GM19035 (cell line): ENCODE results near the gene TYW3.
"Not testable (repeated sequence)": the region's sequence is repeated elsewhere in the genome, so short reads cannot be mapped to it uniquely, and the experiment has no call there.

Source experiments
- ATAC-seq: cut with Tn5 transposase; IDR thresholded peaks from one replicate; pipeline ENCODE4 v1.9.1; 2021; ENCODE audit not compliant: unreplicated experiment

TYW3 gene

DNA sequence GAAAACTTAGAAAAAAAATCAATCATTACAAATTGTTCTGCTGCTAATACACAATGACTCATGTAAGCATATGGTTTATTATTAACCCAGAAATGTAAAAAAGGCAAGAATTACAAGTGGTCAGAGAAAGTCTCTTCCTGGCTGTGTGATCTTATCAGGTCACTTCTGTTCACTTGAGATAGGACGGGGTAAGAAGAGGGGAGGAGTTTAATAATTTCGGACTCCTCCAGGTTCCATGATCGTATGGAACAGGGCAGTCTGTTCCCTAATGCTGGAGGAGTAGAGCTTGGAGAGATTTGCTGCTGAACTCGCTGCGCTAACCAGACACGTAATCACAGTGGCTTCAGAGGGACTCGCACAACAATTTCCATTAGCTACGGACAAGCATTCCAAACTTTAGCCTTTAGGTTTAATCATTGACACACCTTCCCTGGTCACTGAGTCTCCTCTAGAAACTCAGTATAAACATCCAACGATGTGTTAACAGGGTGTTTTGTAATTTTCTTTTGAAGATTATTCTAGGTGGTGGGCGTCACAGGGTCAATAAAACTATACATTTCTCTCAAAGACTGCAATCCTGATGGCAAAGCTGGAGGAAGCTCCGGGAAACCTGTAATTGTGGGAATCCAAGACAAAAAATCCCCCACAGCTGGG is 1.4 kb upstream of the TYW3 start:
- ATAC-seq: no peak

- ATAC-seq: peak; percentile 15
Measured at GRCh38 chr1:74732071-74732946, 643 bp upstream of the TYW3 start.

DNA sequence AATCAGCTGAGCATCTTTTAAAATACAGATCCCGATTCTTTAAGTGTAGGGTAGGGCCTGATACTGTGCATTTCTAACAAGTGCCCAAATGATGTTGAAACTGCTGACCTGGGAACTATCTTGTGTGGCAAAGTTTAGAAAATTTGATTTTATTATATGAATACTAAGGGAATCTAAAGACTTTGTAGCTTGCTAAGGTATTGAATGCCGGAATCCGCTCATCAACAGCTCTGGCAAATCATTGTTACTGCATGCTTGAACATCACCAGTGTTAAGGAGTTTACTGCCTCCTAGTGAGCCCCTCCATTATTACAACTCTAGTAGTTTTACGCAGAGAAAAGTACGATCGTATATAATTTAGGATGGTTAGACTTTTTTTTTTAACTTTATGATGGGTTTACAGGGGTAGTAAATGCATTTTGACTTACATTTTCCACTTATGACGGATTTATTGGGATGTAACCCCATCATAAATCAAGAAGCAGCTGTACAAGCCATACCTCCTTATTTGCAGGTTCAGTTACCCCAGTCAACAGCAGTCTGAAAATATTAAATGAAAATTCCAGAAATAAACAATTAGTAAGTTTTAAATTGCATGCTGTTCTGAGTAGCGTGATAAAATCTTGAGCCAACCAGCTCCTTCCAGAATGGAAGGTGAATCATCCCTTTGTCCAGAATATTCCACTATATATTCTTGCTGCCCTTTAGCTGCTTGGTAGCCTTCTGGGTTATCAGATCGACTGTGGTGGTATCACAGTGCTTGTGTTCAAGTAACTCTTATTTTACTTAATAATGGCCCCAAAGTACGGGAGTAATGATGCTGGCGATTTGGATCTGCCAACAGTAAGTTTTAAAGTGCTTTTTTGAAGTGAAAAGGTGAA is 892 bp downstream of the TYW3 start:
- ATAC-seq: peak; percentile 58

DNA sequence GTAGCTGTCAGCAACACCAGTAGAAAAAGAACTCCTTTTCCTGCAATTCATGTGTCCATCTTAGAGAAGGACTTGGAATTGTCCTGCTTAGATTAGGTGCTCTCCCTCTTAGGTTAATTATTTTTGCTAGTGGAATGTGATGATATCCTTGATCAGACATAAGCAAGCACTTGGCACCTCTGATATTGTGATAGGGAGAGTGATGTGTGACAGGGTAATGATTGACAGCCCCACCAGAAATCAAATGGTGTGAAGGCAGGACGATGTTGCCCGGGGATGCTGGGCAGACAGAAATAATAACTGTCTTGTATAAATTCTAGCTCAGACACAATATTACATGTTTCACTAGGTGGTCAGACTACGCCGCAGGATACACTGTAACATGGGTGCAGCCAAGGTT is 4.4 kb downstream of the TYW3 start:
- no peak for ATAC-seq

DNA sequence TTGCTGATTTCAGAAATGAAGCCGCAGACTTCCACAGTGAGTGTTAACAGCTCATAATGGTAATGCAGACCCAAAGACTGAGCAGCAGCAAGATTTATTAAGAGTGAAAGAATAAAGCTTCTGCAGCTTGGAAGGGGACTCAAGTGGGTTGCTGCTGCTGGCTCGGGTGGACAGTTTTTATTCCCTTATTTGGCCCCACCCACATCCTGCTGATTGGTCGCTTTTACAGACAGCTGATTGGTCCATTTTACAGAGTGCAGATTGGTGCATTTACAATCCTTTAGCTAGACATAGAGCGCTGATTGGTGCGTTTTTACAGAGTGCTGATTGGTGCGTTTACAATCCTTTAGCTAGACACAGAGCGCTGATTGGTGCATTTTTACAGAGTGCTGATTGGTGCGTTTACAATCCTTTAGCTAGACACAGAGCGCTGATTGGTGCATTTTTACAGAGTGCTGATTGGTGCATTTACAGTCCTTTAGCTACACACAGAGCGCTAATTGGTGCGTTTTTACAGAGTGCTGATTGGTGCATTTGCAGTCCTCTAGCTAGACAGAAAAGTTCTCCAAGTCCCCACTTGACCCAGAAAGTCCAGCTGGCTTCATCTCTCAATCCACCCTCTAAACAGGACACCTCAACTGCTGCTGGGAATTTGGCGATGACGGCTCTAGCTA is 7.5 kb downstream of the TYW3 start:
- ATAC-seq: not testable (repeated sequence)

- not testable (repeated sequence) for ATAC-seq
Measured at GRCh38 chr1:74745247-74745646, 12.3 kb downstream of the TYW3 start.

DNA sequence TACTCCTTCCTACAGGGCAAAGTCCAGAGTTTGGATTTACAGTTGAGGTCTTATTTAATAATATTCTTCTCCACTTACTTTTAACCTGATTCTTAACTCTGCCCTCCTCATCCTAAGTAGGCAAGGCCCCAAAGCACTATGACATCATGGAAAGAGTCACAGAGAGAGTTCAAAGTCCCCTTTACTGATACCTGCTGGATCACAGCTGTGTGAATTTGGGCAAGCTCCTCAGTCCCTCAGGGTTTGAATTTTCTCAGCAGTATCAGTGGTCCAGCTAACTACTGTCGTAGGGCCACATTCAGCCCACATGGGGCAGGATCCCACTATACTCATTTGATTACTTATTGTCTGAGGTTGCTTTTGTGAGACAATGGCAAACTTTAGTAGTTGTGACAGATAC is 16.0 kb downstream of the TYW3 start:
- peak; percentile 47 for ATAC-seq

GRCh38 chr1:74753104-74753503 is 20.2 kb downstream of the TYW3 start:
- no peak for ATAC-seq

DNA sequence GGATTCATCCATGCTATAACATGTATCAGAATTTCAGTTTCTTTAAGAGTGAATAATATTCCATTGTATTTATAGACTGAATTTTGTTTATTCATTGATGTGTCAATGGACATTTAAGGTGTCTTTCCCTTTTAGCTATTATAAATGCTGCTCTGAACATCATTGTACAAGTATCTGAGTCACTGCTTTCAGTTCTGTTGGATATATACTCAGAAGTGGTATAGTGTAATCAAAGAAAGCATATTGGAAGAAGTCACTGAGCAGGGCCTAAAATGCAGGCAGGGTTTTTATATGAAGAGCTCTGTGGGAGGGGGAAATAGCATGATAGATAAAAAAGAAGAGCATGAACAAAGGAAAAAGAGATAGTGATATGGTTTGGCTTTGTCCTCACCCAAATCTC is 22.5 kb downstream of the TYW3 start:
- no peak for ATAC-seq

DNA sequence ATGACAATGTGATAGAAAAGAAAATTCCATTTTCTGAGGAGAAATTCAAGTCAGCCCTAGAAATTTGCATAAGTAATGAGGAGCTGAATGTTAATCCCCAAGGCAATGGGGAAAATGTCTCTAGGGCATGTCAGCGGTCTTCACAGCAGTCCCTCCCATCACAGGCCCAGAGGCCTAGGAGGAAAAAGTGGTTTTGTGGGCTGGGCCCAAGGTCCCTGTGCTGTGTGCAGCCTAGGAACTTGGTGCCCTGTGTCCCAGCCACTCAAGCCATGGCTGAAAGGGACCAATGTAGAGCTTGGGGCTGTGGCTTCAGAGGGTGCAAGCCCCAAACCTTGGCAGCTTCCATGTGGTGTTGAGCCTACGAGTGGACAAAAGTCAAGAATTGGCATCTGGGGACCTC is 23.7 kb downstream of the TYW3 start:
- not testable (repeated sequence) for ATAC-seq

DNA sequence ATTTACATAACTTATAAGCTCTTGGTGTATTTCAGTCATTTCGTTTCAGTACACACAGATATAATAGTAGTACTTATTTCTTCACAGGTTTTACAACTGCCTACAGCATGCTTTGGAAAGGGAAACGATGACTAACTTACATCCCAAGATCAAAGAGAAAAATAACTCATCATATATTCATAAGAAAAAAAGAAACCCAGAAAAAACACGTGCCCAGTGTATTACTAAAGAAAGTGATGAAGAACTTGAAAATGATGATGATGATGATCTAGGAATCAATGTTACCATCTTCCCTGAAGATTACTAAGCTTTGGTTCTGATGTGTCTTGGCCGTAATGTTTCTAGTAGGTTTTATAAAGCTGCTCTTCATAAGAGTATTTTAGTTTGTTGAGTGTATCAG is 30.9 kb downstream of the TYW3 start:
- no peak for ATAC-seq

DNA sequence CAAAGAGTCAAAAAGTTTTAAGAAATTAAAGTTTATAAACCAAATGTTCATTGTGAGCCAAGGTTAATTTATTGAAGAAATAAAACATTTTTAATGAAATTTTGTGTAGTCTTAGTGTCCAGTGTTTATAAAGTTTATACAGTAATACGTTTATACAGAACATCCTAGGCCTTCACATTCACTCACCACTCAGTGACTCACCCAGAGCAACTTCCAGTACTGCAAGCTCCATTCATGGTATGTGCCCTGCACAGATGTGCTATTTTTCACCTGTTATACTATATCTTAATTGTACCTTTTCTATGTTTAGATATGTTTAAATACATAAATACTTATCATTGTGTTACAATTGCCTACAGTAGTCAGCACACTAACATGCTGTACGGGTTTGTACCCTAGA is 33.6 kb downstream of the TYW3 start:
- no peak for ATAC-seq

DNA sequence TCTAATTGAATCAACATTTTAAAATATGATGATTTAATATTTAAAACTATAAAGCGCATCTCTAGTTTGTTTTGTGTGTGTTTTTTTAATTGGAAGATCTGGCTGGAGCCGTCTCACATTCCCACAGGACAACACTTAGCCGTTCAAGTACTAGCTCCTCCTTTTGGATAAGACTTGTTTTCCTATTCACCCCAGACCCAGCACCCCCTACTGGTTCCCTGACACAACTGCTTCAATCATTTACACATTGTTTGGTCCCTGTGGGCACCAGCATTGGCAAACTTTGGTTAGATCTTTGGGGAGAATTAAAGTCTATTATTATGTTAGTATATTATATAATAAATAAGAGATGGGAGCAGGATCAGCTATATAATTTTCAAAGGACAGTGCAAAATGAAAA is 34.5 kb downstream of the TYW3 start:
- no peak for ATAC-seq

- ATAC-seq: peak; percentile 73
Measured at GRCh38 chr1:74771913-74772515, 39.1 kb downstream of the TYW3 start.

GRCh38 chr1:74772945-74773344 is 40.0 kb downstream of the TYW3 start:
- ATAC-seq: no peak

GRCh38 chr1:74773582-74773981 is 40.6 kb downstream of the TYW3 start:
- ATAC-seq: no peak

GRCh38 chr1:74775735-74776134 is 42.8 kb downstream of the TYW3 start:
- ATAC-seq: no peak

DNA sequence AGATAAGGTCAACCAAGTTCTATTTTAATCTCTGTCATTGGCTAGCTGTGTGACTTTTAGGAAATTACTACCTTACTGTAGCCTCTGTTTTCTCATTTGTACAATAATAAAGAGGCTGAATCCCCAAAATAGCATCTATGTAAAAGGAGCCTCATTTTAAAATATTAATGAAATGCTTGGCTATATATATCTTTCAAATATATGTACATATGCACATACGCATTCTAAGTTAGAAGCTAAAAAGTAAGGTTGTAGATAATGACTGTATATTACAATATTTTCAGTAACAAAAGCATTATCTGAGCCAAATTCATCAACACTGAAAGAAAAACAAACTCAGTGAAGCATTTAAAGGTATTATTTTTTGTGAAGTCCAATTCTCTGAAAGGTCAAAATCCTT is 44.6 kb downstream of the TYW3 start:
- no peak for ATAC-seq

GRCh38 chr1:74779750-74780149 is 46.8 kb downstream of the TYW3 start:
- no peak for ATAC-seq

DNA sequence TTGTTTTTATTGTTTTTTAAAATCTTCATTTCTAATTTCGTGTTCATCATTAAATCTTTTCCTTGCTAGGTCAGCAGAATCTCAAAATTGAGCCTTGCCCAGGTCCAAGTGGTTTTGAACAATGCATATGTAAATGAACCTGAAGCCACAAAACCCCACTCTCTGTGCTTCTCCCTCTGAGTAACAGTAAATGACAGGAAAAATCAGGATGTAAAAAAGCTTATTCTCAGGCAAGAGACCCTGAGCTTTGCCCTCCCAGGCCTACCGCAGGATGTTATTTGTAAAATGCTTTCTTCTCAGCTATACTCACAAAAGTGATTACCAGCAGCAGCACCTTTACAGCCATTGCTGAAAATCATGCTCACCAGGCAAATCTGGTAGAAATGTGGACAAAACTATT is 47.6 kb downstream of the TYW3 start:
- ATAC-seq: no peak

DNA sequence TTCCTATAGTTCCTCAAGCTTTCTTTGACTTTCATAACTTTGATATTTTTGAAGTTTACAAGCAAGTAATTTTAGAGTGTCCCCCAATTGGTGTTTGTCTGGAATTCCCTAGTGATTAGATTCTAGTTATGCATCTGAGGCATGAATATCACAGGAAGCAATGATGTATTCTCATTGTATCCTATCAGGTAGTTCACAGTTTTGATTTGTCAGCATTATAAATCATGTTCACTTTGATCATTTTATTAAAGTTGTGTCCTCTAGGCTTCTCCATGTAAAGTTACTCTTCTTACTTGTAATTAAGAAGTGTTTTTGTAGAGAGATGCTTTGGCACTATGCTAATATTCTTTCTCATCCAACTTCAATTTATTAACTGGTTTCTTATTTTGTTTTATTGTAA is 53.0 kb downstream of the TYW3 start:
- ATAC-seq: no peak
